Fibroblast of lung (primary cell): ENCODE measurements around the gene CPNE8.

Experiments
- EZH2 ChIP-seq: IDR thresholded peaks from 2 replicates; pipeline ENCODE4 v1.5.1; 2012; ENCODE audit warnings: low read length, control low read depth, mild to moderate bottlenecking; ENCODE audit errors: missing control alignments
- TF ChIP-seq, protein P1 (sequence below), 2 donors: IDR thresholded peaks in 1 of 2; conservative IDR thresholded peaks in 1 of 2; 1 replicate in 1 of 2; 2 replicates in 1 of 2; pipeline ENCODE4 v1.5.1; 2011 to 2012; ENCODE audit warnings: low read length in 2 of 2, control low read depth in 1 of 2, inconsistent platforms in 1 of 2, low read depth in 1 of 2, mild to moderate bottlenecking in 1 of 2

- TF ChIP-seq EZH2, result no peak
- TF ChIP-seq, protein P1, sequence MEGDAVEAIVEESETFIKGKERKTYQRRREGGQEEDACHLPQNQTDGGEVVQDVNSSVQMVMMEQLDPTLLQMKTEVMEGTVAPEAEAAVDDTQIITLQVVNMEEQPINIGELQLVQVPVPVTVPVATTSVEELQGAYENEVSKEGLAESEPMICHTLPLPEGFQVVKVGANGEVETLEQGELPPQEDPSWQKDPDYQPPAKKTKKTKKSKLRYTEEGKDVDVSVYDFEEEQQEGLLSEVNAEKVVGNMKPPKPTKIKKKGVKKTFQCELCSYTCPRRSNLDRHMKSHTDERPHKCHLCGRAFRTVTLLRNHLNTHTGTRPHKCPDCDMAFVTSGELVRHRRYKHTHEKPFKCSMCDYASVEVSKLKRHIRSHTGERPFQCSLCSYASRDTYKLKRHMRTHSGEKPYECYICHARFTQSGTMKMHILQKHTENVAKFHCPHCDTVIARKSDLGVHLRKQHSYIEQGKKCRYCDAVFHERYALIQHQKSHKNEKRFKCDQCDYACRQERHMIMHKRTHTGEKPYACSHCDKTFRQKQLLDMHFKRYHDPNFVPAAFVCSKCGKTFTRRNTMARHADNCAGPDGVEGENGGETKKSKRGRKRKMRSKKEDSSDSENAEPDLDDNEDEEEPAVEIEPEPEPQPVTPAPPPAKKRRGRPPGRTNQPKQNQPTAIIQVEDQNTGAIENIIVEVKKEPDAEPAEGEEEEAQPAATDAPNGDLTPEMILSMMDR (conservative IDR thresholded peaks at IDR 0.05 in 1 of 2, IDR thresholded peaks at IDR 0.05 in 1 of 2; ENCODE audit: low read depth in 1 of 2, low read length in 2 of 2), result no peak
Measured at GRCh38 chr12:38934078-38934584, 28.7 kb upstream of the CPNE8 start.
